Measurements from ENCODE around the gene DOCK3. TPM values are rescaled to one million over a fixed set of nuclear protein-coding genes. Genes with fewer than 3 reads are reported as not detected.
"Not testable (repeated sequence)": the region's sequence is repeated elsewhere in the genome, so short reads cannot be mapped to it uniquely, and the experiment has no call there.

Gene DOCK3
- total and polyA plus RNA-seq, 2 of the 4 experiments (the other 2 are of a cell fraction): under 0.01 to 0.12 TPM

- H3K4me3 ChIP-seq (ENCODE audit: insufficient read depth, low read depth, low read length); H3K27ac ChIP-seq (ENCODE audit: insufficient read depth, low read length); POLR2A ChIA-PET (ENCODE audit: unreplicated experiment); H3K14ac ChIP-seq (replicated peaks; ENCODE audit: low read depth, low read length); H3K23ac ChIP-seq (ENCODE audit: low read depth, low read length); H2BK20ac ChIP-seq (ENCODE audit: low read depth, low read length); dilution Hi-C loops (cut with HindIII; ENCODE audit: low sequenced_read_pairs, unreplicated experiment); H2AK5ac ChIP-seq (ENCODE audit: low read depth, low read length); H3K79me1 ChIP-seq (ENCODE audit: low read depth in 1 of 2, low read length in 2 of 2); H3K9me3 ChIP-seq (ENCODE audit: control insufficient read depth, insufficient read depth, low read length); DNase-seq; H2AK9ac ChIP-seq (replicated peaks; ENCODE audit: low read depth, low read length, poor library complexity); H4K5ac ChIP-seq (ENCODE audit: low read depth, low read length); H3K4me2 ChIP-seq (ENCODE audit: low read depth, low read length); H3K56ac ChIP-seq (ENCODE audit: extremely low read depth, insufficient read depth, low read length); intact Hi-C loops (cut with micrococcal nuclease); H2BK120ac ChIP-seq (ENCODE audit: low read depth, low read length); H2BK15ac ChIP-seq (ENCODE audit: low read depth, low read length); in situ Hi-C loops (cut with MboI; ENCODE audit: low sequenced_read_pairs); H3K4ac ChIP-seq (ENCODE audit: low read depth, low read length); H3K4me1 ChIP-seq (ENCODE audit: control insufficient read depth, insufficient read depth, low read length); H4K8ac ChIP-seq (ENCODE audit: low read depth in 2 of 2, low read length in 2 of 2); H3K27me3 ChIP-seq (ENCODE audit: control insufficient read depth, insufficient read depth, low read length); H3K9me1 ChIP-seq (ENCODE audit: insufficient read depth, low read length); ATAC-seq (ENCODE audit: low read depth); CTCF ChIA-PET; H2BK5ac ChIP-seq (ENCODE audit: low read depth, low read length, poor library complexity, severe bottlenecking); H3K9ac ChIP-seq (ENCODE audit: low read depth, low read length); H4K91ac ChIP-seq (ENCODE audit: insufficient read depth, low read depth, low read length); H3K36me3 ChIP-seq (ENCODE audit: control insufficient read depth, insufficient read depth, low read length); H2AFZ ChIP-seq (replicated peaks; ENCODE audit: low read length, poor library complexity); BruUV-seq (replicated peaks); H3K18ac ChIP-seq (ENCODE audit: low read depth, low read length); H4K20me1 ChIP-seq (ENCODE audit: insufficient read depth, low read length): not testable (repeated sequence)
- WGBS, 2 experiments (ENCODE audit: extremely low coverage in 2 of 2, insufficient read length in 1 of 2): no CpG with 5 or more reads among the region's 18 CpGs
Observed at GRCh38 chr3:50978586-50978985, 303.9 kb downstream of the DOCK3 start.

All from IMR-90 (cell line).